Breast epithelium (tissue), 3 donors: ENCODE data around the gene ZNF497.

ENCODE experiments used
- POLR2A ChIP-seq: fragments of 450-650 bp; IDR thresholded peaks from one replicate; pipeline ENCODE4 v1.6.1; 2016; ENCODE audit warnings: antibody characterized with exemption, mild to moderate bottlenecking, moderate library complexity
- POLR2AphosphoS5 ChIP-seq, 3 donors: sonication (generic); formaldehyde crosslinking; IDR thresholded peaks; one replicate each; pipeline ENCODE4 v1.6.1; 2017; ENCODE audit warnings: antibody characterized with exemption in 3 of 3
- TF ChIP-seq, protein P1 (sequence below), 3 donors: fragments of 450-650 bp; IDR thresholded peaks; one replicate each; pipeline ENCODE4 v1.5.1; 2016 to 2017; ENCODE audit warnings: antibody characterized with exemption in 3 of 3, mild to moderate bottlenecking in 3 of 3, moderate library complexity in 3 of 3

DNA sequence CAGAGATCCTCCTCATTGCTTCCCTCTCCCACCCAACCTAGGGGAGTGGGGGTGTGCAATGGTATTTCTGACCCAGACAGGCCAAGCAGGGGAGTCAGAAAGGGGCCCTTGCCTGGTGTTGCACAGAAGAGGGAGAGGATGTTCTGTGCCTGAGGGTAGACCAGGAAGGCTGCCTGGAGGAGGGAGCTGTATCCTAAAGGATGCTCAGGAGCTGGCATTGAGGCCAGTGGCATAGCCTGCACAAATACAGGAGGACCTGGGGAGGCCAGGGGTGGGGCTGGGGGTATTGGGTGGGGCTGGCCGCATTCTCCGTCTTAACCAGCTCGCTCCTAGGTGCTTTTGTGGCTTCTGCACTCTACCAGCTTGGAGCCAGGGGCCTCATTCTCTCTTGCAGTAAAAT is 37.4 kb upstream of the ZNF497 start:
- TF ChIP-seq, protein P1, sequence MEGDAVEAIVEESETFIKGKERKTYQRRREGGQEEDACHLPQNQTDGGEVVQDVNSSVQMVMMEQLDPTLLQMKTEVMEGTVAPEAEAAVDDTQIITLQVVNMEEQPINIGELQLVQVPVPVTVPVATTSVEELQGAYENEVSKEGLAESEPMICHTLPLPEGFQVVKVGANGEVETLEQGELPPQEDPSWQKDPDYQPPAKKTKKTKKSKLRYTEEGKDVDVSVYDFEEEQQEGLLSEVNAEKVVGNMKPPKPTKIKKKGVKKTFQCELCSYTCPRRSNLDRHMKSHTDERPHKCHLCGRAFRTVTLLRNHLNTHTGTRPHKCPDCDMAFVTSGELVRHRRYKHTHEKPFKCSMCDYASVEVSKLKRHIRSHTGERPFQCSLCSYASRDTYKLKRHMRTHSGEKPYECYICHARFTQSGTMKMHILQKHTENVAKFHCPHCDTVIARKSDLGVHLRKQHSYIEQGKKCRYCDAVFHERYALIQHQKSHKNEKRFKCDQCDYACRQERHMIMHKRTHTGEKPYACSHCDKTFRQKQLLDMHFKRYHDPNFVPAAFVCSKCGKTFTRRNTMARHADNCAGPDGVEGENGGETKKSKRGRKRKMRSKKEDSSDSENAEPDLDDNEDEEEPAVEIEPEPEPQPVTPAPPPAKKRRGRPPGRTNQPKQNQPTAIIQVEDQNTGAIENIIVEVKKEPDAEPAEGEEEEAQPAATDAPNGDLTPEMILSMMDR (IDR thresholded peaks at IDR 0.05): no peak
- TF ChIP-seq POLR2A (no peak), POLR2AphosphoS5 (IDR thresholded peaks at IDR 0.05) (no peak)
